Glutamatergic neuron (in vitro differentiated cells): Measurements from ENCODE around the gene ALDH1A3. TPM values are rescaled to one million over a fixed set of nuclear protein-coding genes. Genes with fewer than 3 reads are reported as not detected.

Source experiments
- DNase-seq: peaks from one replicate; pipeline ENCODE4 v3.0.0; 2022
- H3K27ac Mint-ChIP-seq: one replicate; pipeline ENCODE4 v1.8.0; 2020; ENCODE audit warnings: mild to moderate bottlenecking, mixed read lengths, inconsistent platforms; ENCODE audit not compliant: unreplicated experiment
- H3K27me3 Mint-ChIP-seq: one replicate; pipeline ENCODE4 v1.8.0; 2020; ENCODE audit warnings: mild to moderate bottlenecking, moderate library complexity, mixed read lengths, inconsistent platforms; ENCODE audit not compliant: unreplicated experiment
- H3K36me3 Mint-ChIP-seq: one replicate; pipeline ENCODE4 v1.8.0; 2020; ENCODE audit warnings: mild to moderate bottlenecking, mixed read lengths, inconsistent platforms; ENCODE audit not compliant: unreplicated experiment
- H3K4me1 Mint-ChIP-seq: one replicate; pipeline ENCODE4 v1.8.0; 2020; ENCODE audit warnings: mild to moderate bottlenecking, low read depth, mixed read lengths, inconsistent platforms; ENCODE audit not compliant: unreplicated experiment
- H3K4me3 Mint-ChIP-seq: one replicate; pipeline ENCODE4 v1.8.0; 2020; ENCODE audit warnings: mild to moderate bottlenecking, mixed read lengths, inconsistent platforms; ENCODE audit not compliant: unreplicated experiment
- H3K9me3 Mint-ChIP-seq: one replicate; pipeline ENCODE4 v1.8.0; 2020; ENCODE audit warnings: mild to moderate bottlenecking, moderate library complexity, mixed read lengths, inconsistent platforms; ENCODE audit not compliant: unreplicated experiment
- CTCF ChIP-seq: fragments of 200-600 bp; sonication (generic); IDR thresholded peaks from one replicate; pipeline ENCODE4 v1.5.0; 2021; ENCODE audit not compliant: partially characterized antibody, unreplicated experiment
- total RNA-seq: library from RNA; stranded (reverse); fragmentation: NEBNext Ultra II Directional; extraction: Animal tissue kit (Norgen Biotek cat#: 25700); gene quantifications from one replicate; pipeline ENCODE4 v1.2.1, GENCODE V29; 2021; ENCODE audit not compliant: unreplicated experiment

ALDH1A3 gene
- total RNA-seq, 1 donor from 2014 or later = 2.8 TPM

GRCh38 chr15:100937171-100937570, 57.5 kb downstream of the ALDH1A3 start:
- Mint-ChIP-seq H3K36me3 (peaks cover 13% of the 10 kb centered on the region), H3K27ac (no peak overlapping the region), H3K9me3 (no peaks in the 10 kb centered on the region)

DNA sequence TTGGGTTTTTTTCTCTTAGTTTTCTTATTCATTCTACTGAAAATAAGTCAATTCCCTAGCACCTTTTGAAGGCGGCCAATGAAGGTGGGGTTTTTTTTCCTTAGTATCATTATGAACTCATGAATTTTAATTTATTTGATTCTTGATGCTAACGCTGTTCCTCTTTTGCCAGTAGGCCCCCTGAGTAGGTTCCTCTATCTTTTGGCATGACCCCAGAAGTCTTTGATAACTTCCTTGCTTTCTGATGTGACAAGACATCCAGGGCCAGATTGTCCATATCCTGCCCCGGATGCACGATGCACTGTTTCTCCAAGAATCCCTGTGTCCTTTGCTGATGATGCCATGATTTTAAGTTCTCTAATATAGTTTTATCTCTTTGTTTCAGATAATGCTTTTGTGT, 60.2 kb downstream of the ALDH1A3 start:
- Mint-ChIP-seq H3K4me1 (peaks cover 12% of the 10 kb centered on the region), H3K9me3 (no peaks in the 10 kb centered on the region), H3K4me3 (no peak overlapping the region), H3K27me3 (peaks cover 4% of the 10 kb centered on the region), H3K36me3 (peaks cover 12% of the 10 kb centered on the region), H3K27ac (no peak overlapping the region)
- no peak for TF ChIP-seq CTCF
- no peak for DNase-seq

More at GRCh38 chr15:100937171-100937570, 57.5 kb downstream of the ALDH1A3 start:
- no peak for DNase-seq
- no peaks in the 10 kb centered on the region for H3K4me1 Mint-ChIP-seq
- TF ChIP-seq CTCF = no peak
- peaks cover 4% of the 10 kb centered on the region for H3K27me3 Mint-ChIP-seq
- H3K4me3 Mint-ChIP-seq = no peak overlapping the region

- no peak for TF ChIP-seq CTCF
These were observed 61.2 kb downstream of the ALDH1A3 start for GRCh38 chr15:100940767-100941379.

GRCh38 chr15:100941536-100941935, 61.9 kb downstream of the ALDH1A3 start:
- no peak for TF ChIP-seq CTCF
- Mint-ChIP-seq H3K27me3 (no peaks in the 10 kb centered on the region), H3K4me3 (no peak overlapping the region), H3K36me3 (no peaks in the 10 kb centered on the region), H3K27ac (no peak overlapping the region), H3K4me1 (peaks cover 18% of the 10 kb centered on the region), H3K9me3 (no peaks in the 10 kb centered on the region)
- no peak for DNase-seq

More at GRCh38 chr15:100940767-100941379, 61.2 kb downstream of the ALDH1A3 start:
- no peak overlapping the region for H3K4me3 Mint-ChIP-seq
- peaks cover 4% of the 10 kb centered on the region for H3K36me3 Mint-ChIP-seq
- no peak overlapping the region for H3K27ac Mint-ChIP-seq
- no peaks in the 10 kb centered on the region for H3K27me3 Mint-ChIP-seq
- H3K4me1 Mint-ChIP-seq = peaks cover 17% of the 10 kb centered on the region
- H3K9me3 Mint-ChIP-seq = no peaks in the 10 kb centered on the region
- no peak for DNase-seq

GRCh38 chr15:100942656-100943425, 63.2 kb downstream of the ALDH1A3 start:
- Mint-ChIP-seq H3K36me3 (no peaks in the 10 kb centered on the region), H3K27me3 (no peaks in the 10 kb centered on the region), H3K4me1 (peaks cover 21% of the 10 kb centered on the region), H3K9me3 (no peaks in the 10 kb centered on the region), H3K27ac (no peak overlapping the region), H3K4me3 (no peak overlapping the region)
- TF ChIP-seq CTCF = no peak
- DNase-seq = no peak
